ENCODE data around the gene PTPRG.
A peak's percentile ranks its signal among the peaks of the same experiment; 100 is the strongest.
"Not testable (repeated sequence)": the region's sequence is repeated elsewhere in the genome, so short reads cannot be mapped to it uniquely, and the experiment has no call there.

Gene PTPRG

GRCh38 chr3:61730577-61731231, 169.3 kb downstream of the PTPRG start:
- no peak for DNase-seq

DNA sequence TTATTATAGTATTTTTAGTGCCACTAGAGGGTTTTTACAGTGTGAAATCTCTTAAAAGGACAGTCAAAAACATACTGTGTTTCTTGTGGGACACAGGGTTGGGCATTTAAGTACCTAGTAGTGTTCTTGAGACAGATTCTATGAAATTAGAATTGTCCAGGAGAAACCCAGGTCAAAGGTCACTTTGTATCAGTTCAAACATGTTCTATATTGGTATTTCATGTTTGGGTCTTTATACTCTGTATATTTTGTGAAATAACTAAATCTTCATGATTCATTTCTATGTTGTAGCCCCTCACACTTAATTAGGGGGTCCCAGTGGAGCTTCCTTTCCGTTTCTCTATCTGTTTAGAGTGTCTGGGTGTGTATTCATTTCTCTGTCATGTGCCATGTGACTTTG, 171.6 kb downstream of the PTPRG start:
- DNase-seq: no peak

- DNase-seq: peak; percentile 22
These were observed 172.5 kb downstream of the PTPRG start for GRCh38 chr3:61733876-61734275.

GRCh38 chr3:61734749-61735686, 173.6 kb downstream of the PTPRG start:
- DNase-seq: no peak

GRCh38 chr3:61736506-61736905, 175.1 kb downstream of the PTPRG start:
- DNase-seq: no peak

GRCh38 chr3:61739640-61740039, 178.3 kb downstream of the PTPRG start:
- no peak for DNase-seq

- DNase-seq: no peak
These were observed 179.1 kb downstream of the PTPRG start for GRCh38 chr3:61740494-61740893.

DNA sequence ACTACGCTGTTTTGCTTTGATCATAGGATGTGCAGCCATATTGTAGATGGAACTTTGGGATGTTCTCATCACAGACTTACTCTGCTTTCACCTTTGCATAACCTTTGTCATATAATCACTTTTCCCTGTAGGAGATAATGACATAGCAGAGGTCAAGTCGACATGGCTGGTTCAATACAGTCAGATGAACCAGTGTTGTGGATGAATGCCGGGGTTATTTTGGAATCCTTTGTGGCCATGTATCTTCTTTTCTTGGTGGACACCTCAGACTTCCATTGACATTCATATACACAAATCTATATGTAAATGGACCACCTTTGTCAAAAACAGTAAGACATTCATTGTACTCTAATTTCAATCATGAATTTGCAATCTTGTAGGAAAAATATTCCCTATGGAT, 180.2 kb downstream of the PTPRG start:
- no peak for DNase-seq

GRCh38 chr3:61742006-61742405, 180.6 kb downstream of the PTPRG start:
- no peak for DNase-seq

DNA sequence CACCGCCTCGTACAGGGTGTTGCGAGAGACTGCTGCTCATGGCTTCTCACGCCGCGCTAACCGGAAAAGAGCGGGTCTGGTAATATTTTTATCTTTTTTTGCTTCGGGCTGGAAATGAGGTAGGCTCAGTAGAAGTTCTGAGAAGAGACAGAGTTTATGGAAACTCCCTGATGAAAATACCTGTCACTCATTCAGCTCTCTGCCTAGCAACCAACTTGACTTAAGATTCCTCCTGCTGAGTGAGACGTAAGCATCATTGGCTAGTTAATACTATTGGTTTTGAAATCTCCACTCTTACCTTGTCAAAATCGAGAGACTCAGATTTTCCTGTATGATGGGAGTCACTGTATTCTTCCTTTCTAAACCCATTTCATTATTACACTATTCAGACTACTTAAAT, 181.7 kb downstream of the PTPRG start:
- DNase-seq: no peak

- no peak for DNase-seq
These were observed 182.4 kb downstream of the PTPRG start for GRCh38 chr3:61743686-61744242.

GRCh38 chr3:61748288-61748687, 186.9 kb downstream of the PTPRG start:
- DNase-seq: no peak

- no peak for DNase-seq
These were observed 189.4 kb downstream of the PTPRG start for GRCh38 chr3:61750766-61751165.

- no peak for DNase-seq
These were observed 197.5 kb downstream of the PTPRG start for GRCh38 chr3:61758839-61759238.

DNA sequence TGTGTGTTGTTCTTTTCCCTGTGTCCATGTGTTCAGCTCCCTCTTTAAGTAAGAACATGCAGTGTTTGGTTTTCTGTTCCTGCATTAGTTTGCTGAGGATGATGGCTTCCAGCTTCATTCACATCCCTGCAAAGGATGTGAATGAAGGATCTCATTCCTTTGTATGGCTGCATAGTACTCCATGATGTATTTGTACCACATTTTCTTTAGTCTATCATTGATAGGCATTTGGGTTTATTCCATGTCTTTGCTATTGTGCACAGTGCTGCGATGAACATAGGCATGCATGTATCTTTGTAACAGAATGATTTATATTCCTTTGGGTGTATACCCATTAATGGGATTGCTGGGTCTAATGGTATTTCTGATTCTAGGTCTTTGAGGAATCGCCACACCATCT, 199.4 kb downstream of the PTPRG start:
- DNase-seq: not testable (repeated sequence)

GRCh38 chr3:61761694-61762430, 200.5 kb downstream of the PTPRG start:
- DNase-seq: no peak

DNA sequence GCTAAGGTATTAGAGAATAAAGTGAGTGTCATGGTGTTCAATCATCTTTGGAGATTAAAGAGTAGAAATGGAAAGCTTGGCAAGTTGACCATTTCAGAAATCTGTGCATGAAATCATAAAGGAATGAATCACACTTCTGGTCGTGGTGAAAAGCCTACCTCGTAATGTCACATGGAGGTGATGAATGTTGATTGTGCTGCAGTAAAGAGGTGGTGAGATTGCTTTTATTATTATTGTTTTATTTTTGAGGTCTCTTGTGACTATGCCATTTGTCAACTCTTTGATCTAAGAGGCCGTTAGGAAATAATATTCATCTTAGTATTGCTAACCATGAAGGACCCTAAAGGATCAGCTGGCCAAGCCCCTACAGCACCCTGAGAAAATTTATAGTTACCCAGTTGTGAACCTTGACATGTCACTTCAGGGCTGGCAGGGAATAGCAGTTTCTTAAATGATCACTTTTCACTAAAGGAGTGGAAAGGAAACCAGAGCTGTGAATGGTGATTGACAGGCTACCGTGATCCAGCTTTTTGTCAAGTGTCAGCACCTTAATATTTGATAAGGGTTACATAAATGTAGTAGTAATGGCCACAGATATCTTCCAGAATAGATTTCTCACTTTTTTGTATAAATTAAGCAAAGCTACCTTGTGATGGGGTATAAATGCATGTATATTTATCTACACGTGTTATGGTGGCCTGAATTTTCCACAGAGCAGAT, 203.9 kb downstream of the PTPRG start:
- no peak for DNase-seq

GRCh38 chr3:61768284-61769037, 207.1 kb downstream of the PTPRG start:
- no peak for DNase-seq

DNA sequence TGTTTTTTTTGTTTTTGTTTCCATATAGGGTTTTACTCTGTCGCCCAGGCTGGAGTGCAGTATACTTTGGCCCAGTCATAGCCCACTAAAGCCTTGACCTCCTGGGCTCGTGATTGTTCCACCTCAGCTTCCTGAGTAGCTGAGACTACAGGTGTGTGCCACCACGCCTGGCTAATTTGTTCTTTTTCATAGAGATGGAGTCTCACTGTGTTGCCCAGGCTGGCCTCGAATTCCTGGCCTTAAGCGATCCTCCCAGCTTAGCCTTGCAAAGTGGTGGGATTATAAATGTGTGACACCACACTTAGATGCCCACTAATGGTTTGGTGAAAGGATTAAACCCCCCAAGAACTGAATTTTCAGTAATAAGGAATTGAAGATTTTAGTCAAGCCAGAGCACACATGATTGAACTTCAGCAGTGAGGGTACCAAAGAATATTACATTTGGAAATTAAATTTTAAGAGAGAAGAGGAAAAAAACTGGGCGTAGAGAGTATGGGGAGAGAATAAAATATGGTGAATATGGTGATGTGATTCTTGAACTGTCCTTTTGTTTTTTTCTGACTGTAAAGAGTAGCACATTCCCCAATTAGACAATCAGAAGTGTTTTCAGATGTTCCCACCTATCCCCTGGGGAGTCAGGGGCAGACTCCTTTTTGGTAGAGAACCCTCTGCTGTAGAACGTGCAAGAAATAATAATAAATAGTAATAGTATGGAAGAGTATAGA, 208.1 kb downstream of the PTPRG start:
- no peak for DNase-seq

DNA sequence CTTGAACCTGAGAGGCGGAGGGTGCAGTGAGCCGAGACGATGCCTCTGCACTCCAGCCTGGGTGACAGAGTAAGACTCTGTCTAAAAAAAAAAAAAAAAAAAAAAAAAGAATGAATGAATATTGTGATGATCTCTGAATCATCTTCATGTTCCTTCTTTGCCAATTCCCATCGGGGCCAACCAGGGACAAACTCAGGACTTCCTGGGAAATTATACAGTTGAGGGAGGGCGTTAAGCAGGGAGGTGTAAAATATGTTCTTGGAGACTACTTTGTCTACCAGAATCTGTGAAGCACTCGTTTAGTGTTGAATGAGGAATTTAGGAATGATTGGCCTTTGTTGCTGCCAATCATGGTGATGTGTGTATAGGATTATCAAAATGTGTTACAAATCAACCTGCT, 210.6 kb downstream of the PTPRG start:
- DNase-seq: no peak

- DNase-seq: no peak
These were observed 211.1 kb downstream of the PTPRG start for GRCh38 chr3:61772456-61772855.
